Stimulated activated naive B cell treated with anti-CD40 and anti-IgM and Interleukin-4, amounts not matched to agents 10 μg/mL and 1 μg/mL and 100 μg/mL, for 72 hours (primary cell): ENCODE measurements around the gene TRAPPC14.
A peak's percentile ranks its signal among the peaks of the same experiment; 100 is the strongest.
"Not testable (repeated sequence)": the region's sequence is repeated elsewhere in the genome, so short reads cannot be mapped to it uniquely, and the experiment has no call there.

Source experiments
- ATAC-seq, 2 donors: fragments of 150-1000 bp; cut with Tn5 transposase; replicated peaks; 2 replicates each; pipeline ENCODE4 v1.10.0; 2021; ENCODE audit warnings: moderate library complexity in 1 of 2
- DNase-seq: peaks from one replicate; pipeline ENCODE4 v3.0.0; 2021
- H3K27ac Mint-ChIP-seq: one replicate; pipeline ENCODE4 v1.8.0; 2022; ENCODE audit warnings: mild to moderate bottlenecking, mixed read lengths
- H3K27me3 Mint-ChIP-seq, 2 donors: one replicate each; pipeline ENCODE4 v1.8.0; 2022; ENCODE audit warnings: mixed read lengths in 2 of 2
- H3K36me3 Mint-ChIP-seq, 2 donors: one replicate each; pipeline ENCODE4 v1.8.0; 2022; ENCODE audit warnings: mixed read lengths in 2 of 2, mild to moderate bottlenecking in 1 of 2
- H3K4me1 Mint-ChIP-seq, 2 donors: one replicate each; pipeline ENCODE4 v1.8.0; 2022; ENCODE audit warnings: mixed read lengths in 2 of 2, mild to moderate bottlenecking in 1 of 2
- H3K4me3 Mint-ChIP-seq, 2 donors: one replicate each; pipeline ENCODE4 v1.8.0; 2022; ENCODE audit warnings: mild to moderate bottlenecking in 2 of 2, mixed read lengths in 2 of 2, moderate library complexity in 1 of 2
- H3K9me3 Mint-ChIP-seq, 2 donors: one replicate each; pipeline ENCODE4 v1.8.0; 2022; ENCODE audit warnings: mixed read lengths in 2 of 2, mild to moderate bottlenecking in 1 of 2

Gene TRAPPC14

DNA sequence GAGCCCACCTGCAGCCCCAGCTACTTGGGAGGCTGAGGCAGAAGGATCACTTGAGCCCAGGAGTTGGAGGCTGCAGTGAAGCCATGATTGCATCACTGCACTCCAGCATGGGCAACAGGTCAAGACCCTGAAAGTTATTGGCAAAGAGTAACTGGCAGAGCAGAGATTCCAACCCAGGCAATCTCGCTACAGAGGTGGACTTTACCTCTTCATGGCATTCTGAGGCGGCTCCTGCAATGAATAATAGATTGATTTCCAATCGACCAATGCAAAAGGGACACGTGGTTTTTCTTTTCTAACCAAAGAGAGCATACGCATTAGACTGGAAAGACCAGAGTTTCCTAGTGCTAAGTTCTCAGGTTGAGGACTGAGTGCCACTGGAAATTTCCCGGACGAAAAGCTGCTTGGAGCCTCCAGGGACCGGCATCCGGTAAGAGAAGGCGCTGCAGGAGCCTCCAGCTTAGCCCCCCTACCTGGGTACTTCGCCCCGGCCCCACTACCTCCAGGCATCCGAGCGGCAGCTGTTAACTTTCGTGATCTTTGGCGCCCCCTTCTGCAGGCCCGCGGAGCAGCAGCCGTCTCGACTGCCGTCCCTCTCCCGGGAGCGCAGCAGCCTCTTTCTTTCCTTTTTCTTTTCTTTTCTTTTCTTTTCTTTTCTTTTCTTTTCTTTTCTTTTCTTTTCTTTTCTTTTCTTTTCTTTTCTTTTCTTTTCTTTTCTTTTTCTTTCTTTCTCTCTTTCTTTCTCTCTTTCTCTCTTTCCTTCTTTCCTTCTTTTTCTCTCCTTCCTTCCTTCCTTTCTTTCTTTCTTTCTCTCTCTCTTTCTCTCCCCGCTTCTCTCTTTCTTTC is 27.7 kb downstream of the TRAPPC14 start:
- ATAC-seq (no peak), DNase-seq (peak; percentile 65)
- Mint-ChIP-seq H3K36me3 (peaks cover 0 to 1% of the 10 kb centered on the region in 2 donors), H3K4me1 (peaks cover 13 to 37% of the 10 kb centered on the region in 2 donors), H3K27me3 (no peaks in the 10 kb centered on the region), H3K27ac (no peak overlapping the region), H3K9me3 (no peaks in the 10 kb centered on the region), H3K4me3 (peak overlapping the region; percentile 46 to 54)

DNA sequence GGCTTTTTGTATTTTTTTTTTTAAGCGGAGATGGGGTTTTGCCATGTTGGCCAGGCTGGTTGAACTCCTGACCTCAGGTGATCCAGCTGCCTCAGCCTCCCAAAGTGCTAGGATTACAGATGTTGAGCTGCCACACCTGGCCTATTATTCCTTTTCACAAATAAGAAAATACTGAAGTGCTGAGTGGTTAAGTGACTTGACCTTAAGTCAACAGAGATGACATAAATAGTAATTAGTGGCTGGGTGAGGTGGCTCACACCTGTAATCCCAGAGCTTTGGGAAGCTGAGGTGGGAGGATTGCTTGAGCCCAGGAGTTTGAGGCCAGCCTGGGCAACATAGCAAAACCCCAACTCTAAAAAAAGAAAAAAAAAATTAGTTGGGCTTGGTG is 28.3 kb downstream of the TRAPPC14 start:
- not testable (repeated sequence) for H3K27me3 Mint-ChIP-seq, H3K27ac Mint-ChIP-seq, H3K4me3 Mint-ChIP-seq, DNase-seq, H3K9me3 Mint-ChIP-seq, ATAC-seq, H3K36me3 Mint-ChIP-seq
- peaks cover 17 to 42% of the 10 kb centered on the region in 2 donors for H3K4me1 Mint-ChIP-seq

- Mint-ChIP-seq H3K36me3 (peaks cover 4 to 5% of the 10 kb centered on the region in 2 donors), H3K27me3 (no peaks in the 10 kb centered on the region), H3K27ac (no peak overlapping the region), H3K4me3 (no peak overlapping the region), H3K9me3 (no peaks in the 10 kb centered on the region), H3K4me1 (peaks cover 26 to 54% of the 10 kb centered on the region in 2 donors)
- ATAC-seq: no peak
- DNase-seq: no peak
These were observed 29.9 kb downstream of the TRAPPC14 start for GRCh38 chr7:100128637-100128963.

DNA sequence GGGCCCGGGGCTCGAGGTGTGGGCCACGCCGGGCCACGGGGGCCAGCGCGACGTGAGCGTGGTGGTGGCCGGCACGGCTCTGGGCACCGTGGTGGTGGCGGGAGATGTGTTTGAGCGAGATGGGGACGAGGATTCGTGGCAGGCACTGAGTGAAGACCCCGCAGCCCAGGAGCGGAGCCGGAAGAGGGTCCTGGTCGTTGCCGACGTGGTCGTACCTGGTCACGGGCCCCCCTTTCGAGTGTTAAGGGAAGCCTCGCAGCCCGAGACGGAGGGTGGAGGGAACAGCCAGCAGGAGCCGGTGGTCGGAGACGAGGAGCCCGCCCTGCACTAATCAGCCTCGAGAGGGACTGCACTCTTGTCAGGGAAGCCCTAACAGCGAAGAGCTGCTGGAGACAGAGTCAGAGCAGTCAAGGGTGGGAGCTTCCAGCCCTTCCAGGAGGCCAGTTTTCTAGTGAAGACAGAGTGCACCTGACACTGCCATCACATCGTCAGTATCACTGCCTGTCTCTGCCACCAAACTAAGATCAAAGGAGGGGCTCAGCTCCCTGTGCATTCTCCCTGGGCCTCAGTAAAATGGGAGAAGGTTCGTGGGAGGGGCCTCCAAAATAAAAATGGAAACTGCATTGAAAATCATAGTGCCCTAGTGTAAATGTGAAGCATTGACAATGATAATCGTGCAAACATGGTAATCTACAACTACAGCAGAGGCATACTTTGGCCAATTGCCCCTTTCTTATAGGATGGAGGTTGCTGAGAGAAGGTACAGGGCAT is 30.5 kb downstream of the TRAPPC14 start:
- Mint-ChIP-seq H3K4me1 (peaks cover 26 to 53% of the 10 kb centered on the region in 2 donors), H3K27ac (peak overlapping the region; percentile 86), H3K4me3 (peak overlapping the region; percentile 95 to 99), H3K27me3 (no peaks in the 10 kb centered on the region), H3K9me3 (no peaks in the 10 kb centered on the region), H3K36me3 (peaks cover 4 to 5% of the 10 kb centered on the region in 2 donors)
- no peak for DNase-seq
- peak; percentile 18 to 20 for ATAC-seq

DNA sequence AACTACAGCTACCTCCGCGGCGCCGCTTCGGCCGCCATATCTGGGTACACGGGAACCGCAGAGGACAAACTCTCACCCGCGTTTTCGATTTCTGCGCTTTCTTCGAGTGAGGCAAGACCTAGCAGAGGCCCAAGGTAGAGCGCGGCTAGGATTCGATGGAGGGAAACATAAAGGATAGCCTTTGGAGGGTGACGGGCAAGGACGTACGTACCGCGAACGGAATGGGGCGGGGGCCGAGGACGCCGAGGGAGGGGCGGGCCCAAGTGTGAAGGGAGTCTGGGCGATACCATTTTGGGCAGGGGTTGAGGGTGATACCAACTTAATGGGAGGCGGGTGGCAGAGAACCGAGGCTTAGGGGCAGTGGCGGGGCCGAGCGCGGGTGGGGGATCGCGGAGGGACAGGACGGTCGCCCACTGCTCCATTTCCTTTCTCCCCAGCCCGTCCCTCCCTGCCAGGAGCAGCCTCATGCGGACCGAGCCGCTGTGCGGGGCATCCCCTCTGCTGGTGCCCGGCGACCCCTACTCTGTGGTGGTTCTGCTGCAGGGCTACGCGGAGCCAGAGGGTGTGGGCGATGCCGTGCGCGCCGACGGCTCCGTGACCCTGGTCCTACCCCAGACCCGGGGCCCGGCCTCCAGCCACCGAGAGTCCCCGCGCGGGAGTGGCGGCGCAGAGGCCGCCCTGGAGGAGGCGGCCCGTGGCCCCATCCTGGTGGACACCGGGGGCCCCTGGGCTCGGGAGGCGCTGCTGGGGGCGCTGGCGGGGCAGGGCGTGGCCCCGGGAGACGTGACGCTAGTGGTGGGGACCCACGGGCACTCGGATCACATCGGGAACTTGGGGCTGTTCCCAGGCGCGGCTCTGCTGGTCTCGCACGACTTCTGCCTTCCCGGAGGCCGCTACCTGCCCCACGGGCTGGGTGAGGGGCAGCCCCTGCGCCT is 31.3 kb downstream of the TRAPPC14 start, which contains the start of gene MBLAC1:
MBLAC1 (plus strand) TSS at position 37 of the 935 bp plus-strand sequence; CDS start at position 466, 429 bp downstream.
- Mint-ChIP-seq H3K27ac (peak within 1 kb of the TSS; percentile 100), H3K4me1 (peaks cover 25 to 52% of the 10 kb centered on the region in 2 donors), H3K9me3 (no peaks in the 10 kb centered on the region), H3K27me3 (no peaks in the 10 kb centered on the region), H3K36me3 (peaks cover 6 to 9% of the 10 kb centered on the region in 2 donors), H3K4me3 (peak within 1 kb of the TSS; percentile 95 to 99)
- ATAC-seq: peak; percentile 81 to 83
- peak; percentile 87 for DNase-seq

- Mint-ChIP-seq H3K4me3 (peak overlapping the region; percentile 95 to 99), H3K27ac (peak overlapping the region; percentile 100), H3K36me3 (peaks cover 6 to 9% of the 10 kb centered on the region in 2 donors), H3K27me3 (no peaks in the 10 kb centered on the region), H3K9me3 (no peaks in the 10 kb centered on the region), H3K4me1 (peaks cover 25 to 47% of the 10 kb centered on the region in 2 donors)
- peak in 1 of 2 donors; percentile 1 for ATAC-seq
- no peak for DNase-seq
These were observed 32.1 kb downstream of the TRAPPC14 start for GRCh38 chr7:100126239-100126930.

DNA sequence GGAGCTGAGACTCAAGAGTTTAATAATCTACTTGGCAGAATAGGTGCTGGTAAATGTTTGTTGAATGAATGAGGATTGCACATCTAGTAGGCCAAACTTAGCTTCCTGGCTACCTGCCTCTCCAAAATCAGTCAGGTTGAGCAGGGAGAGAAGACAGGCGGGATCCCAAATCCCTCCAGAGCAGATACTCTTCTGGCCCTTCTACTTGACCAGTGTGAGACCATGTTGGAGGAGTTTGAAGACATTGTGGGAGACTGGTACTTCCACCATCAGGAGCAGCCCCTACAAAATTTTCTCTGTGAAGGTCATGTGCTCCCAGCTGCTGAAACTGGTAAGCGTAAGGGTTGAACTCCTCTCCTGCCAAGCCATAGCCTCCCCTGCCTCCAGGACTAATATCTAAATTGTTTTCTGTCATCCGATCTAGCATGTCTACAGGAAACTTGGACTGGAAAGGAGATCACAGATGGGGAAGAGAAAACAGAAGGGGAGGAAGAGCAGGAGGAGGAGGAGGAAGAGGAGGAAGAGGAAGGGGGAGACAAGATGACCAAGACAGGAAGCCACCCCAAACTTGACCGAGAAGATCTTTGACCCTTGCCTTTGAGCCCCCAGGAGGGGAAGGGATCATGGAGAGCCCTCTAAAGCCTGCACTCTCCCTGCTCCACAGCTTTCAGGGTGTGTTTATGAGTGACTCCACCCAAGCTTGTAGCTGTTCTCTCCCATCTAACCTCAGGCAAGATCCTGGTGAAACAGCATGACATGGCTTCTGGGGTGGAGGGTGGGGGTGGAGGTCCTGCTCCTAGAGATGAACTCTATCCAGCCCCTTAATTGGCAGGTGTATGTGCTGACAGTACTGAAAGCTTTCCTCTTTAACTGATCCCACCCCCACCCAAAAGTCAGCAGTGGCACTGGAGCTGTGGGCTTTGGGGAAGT is 34.0 kb downstream of the TRAPPC14 start:
- ATAC-seq: no peak
- H3K4me1 Mint-ChIP-seq: peaks cover 28 to 53% of the 10 kb centered on the region in 2 donors
- no peaks in the 10 kb centered on the region for H3K27me3 Mint-ChIP-seq
- peak overlapping the region; percentile 56 for H3K27ac Mint-ChIP-seq
- H3K4me3 Mint-ChIP-seq: peak overlapping the region; percentile 8 to 28
- DNase-seq: no peak
- peaks cover 6 to 9% of the 10 kb centered on the region in 2 donors for H3K36me3 Mint-ChIP-seq
- H3K9me3 Mint-ChIP-seq: no peaks in the 10 kb centered on the region

DNA sequence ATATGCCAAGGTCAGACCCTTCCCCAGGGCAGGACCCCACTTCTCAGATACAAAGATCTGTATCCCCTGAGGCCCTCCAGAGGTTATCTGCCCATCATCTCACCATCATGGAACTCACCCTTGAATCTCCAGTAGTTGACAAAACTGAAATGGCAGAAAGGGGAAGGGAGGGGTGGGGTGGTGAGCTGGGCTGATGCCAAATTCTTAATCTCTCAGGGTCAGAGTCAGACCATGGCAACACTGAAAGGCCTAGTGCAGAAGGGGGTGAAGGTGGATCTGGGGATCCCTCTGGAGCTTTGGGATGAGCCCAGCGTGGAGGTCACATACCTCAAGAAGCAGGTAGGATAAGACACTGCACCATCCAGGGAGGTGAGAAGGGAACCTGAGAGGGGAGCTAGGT is 36.0 kb downstream of the TRAPPC14 start:
- no peak for DNase-seq
- Mint-ChIP-seq H3K9me3 (no peaks in the 10 kb centered on the region), H3K4me1 (peaks cover 25 to 57% of the 10 kb centered on the region in 2 donors), H3K27me3 (no peaks in the 10 kb centered on the region), H3K27ac (no peak overlapping the region), H3K4me3 (no peak overlapping the region), H3K36me3 (peaks cover 7 to 14% of the 10 kb centered on the region in 2 donors)
- ATAC-seq: no peak

DNA sequence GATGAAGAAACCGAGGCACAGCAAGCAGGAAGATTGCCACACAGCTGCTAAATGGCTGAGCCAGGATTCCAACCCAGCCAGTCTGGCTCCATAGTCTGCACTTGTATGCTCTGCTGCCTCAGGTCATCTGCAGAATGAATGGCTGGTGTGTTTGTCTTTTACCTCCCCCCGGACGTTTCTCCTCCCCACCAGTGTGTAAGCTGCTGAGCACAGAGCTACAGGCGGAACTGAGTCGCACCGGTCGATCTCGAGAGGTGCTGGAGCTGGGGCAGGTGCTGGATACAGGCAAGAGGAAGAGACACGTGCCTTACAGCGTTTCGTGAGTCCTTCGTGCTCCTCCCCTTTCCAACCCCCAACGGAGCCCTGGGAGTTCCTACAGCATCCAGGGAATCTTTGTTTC is 36.5 kb downstream of the TRAPPC14 start:
- ATAC-seq (no peak), DNase-seq (no peak)
- Mint-ChIP-seq H3K27me3 (no peaks in the 10 kb centered on the region), H3K9me3 (no peaks in the 10 kb centered on the region), H3K4me1 (peaks cover 25 to 57% of the 10 kb centered on the region in 2 donors), H3K4me3 (no peak overlapping the region), H3K36me3 (peaks cover 7 to 14% of the 10 kb centered on the region in 2 donors), H3K27ac (no peak overlapping the region)

- no peaks in the 10 kb centered on the region for H3K27me3 Mint-ChIP-seq
- H3K9me3 Mint-ChIP-seq: no peaks in the 10 kb centered on the region
- DNase-seq (no peak), ATAC-seq (no peak)
- peaks cover 27 to 48% of the 10 kb centered on the region in 2 donors for H3K4me1 Mint-ChIP-seq
- H3K36me3 Mint-ChIP-seq: peaks cover 13 to 23% of the 10 kb centered on the region in 2 donors
- H3K4me3 Mint-ChIP-seq: peak overlapping the region; percentile 87 to 99
- no peak overlapping the region for H3K27ac Mint-ChIP-seq
These were observed 37.8 kb downstream of the TRAPPC14 start for GRCh38 chr7:100120733-100121036.

DNA sequence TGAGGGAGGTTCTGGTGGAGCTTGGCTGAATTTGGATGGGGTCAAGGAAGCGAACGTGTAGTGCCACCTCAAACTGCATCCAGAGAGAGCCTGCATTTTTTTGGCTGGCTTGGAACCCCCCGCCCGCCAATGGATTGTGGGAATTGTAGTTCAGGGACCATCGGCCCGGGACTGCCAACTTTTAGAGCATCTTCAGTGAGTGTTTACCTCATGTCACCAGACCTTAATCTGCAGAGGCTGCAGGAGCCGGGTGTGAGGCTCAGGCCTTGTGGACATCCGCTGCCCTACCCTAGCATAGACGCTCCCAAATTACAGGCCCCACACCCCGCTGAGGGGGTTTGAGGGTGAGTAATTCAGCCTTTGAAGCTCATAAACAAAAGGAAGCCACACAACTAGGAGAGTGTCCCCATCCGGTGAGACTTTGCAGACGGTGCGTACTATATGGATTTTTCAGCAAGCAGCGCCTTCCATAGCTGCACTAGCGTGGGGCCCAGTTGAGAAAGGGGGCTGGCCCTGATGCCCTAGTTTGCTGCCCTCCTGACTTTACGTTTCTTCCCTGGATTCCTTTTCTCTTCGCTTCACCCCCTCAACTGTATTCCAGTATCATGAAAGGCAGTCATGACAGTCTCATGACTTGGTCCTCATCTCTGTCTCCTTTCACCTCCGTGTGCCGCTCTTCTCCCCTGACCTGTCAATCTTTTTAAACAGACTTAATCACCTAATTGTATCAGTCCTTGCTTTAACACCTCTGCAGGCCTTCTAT is 38.4 kb downstream of the TRAPPC14 start:
- H3K9me3 Mint-ChIP-seq: no peaks in the 10 kb centered on the region
- no peaks in the 10 kb centered on the region for H3K27me3 Mint-ChIP-seq
- ATAC-seq: peak; percentile 66 to 69
- peaks cover 15 to 23% of the 10 kb centered on the region in 2 donors for H3K36me3 Mint-ChIP-seq
- DNase-seq: no peak
- H3K27ac Mint-ChIP-seq: peak overlapping the region; percentile 97
- peaks cover 23 to 44% of the 10 kb centered on the region in 2 donors for H3K4me1 Mint-ChIP-seq
- peak overlapping the region; percentile 87 to 99 for H3K4me3 Mint-ChIP-seq
